A673 (cell line): Measurements from ENCODE around the gene NDUFAF2. TPM values are rescaled to one million over a fixed set of nuclear protein-coding genes. Genes with fewer than 3 reads are reported as not detected.

Experiments used
- BruUV-seq: library from RNA; stranded (reverse); fragments of 400-500 nt; replicated peaks from 2 replicates; lab custom pipeline; 2021; lab: Mats Ljungman, UMichigan
- CTCF ChIA-PET: fragments of 300-600 bp; sonication (Branson Sonifier 250); formaldehyde crosslinking; loops from one replicate; lab custom pipeline; 2022; ENCODE audit warnings: antibody characterized with exemption; lab: Charles Lee
- POLR2A ChIA-PET: fragments of 300-600 bp; sonication (Branson Sonifier 250); formaldehyde crosslinking; loops from one replicate; lab custom pipeline; 2022; ENCODE audit warnings: antibody characterized with exemption; ENCODE audit not compliant: low non-redundant PET; lab: Charles Lee
- DNase-seq: peaks from one replicate; pipeline ENCODE4 v3.0.0-alpha.2; 2015; ENCODE audit warnings: low spot score
- H3K27ac ChIP-seq: fragments of 200-600 bp; sonication (generic); 2 replicates; pipeline ENCODE4 v1.5.1; 2016; ENCODE audit warnings: mixed run types, low read depth, mild to moderate bottlenecking, mixed read lengths, antibody characterized with exemption, low read length; ENCODE audit not compliant: poor library complexity, severe bottlenecking
- H3K27me3 ChIP-seq: fragments of 200-600 bp; sonication (generic); replicated peaks from 2 replicates; pipeline ENCODE4 v1.6.1; 2017; ENCODE audit warnings: mixed run types, low read depth, mild to moderate bottlenecking, mixed read lengths, antibody characterized with exemption, low read length; ENCODE audit not compliant: insufficient read depth, poor library complexity
- H3K36me3 ChIP-seq: fragments of 200-600 bp; sonication (generic); 2 replicates; pipeline ENCODE4 v1.6.1; 2016; ENCODE audit warnings: mixed run types, mild to moderate bottlenecking, mixed read lengths, antibody characterized with exemption, low read length; ENCODE audit not compliant: insufficient read depth, poor library complexity, severe bottlenecking
- H3K4me1 ChIP-seq: fragments of 200-600 bp; sonication (generic); 2 replicates; pipeline ENCODE4 v1.6.1; 2017; ENCODE audit warnings: mixed run types, mild to moderate bottlenecking, mixed read lengths, antibody characterized with exemption, low read length; ENCODE audit not compliant: insufficient read depth, poor library complexity, severe bottlenecking
- H3K4me3 ChIP-seq: fragments of 200-600 bp; sonication (generic); 2 replicates; pipeline ENCODE4 v1.5.1; 2016; ENCODE audit warnings: low read depth, mixed run types, mild to moderate bottlenecking, mixed read lengths, low read length; ENCODE audit not compliant: poor library complexity, severe bottlenecking
- H3K9me3 ChIP-seq: fragments of 200-600 bp; sonication (generic); 2 replicates; pipeline ENCODE4 v1.6.1; 2016; ENCODE audit warnings: mixed run types, low read depth, mild to moderate bottlenecking, mixed read lengths, antibody characterized with exemption, low read length; ENCODE audit not compliant: poor library complexity, severe bottlenecking
- CTCF ChIP-seq: fragments of 300-800, 200-600 bp; sonication (generic); conservative IDR thresholded peaks from 2 replicates; pipeline ENCODE4 v1.5.1; 2017; ENCODE audit warnings: low read depth, mild to moderate bottlenecking, antibody characterized with exemption, low read length, moderate library complexity, mixed read lengths
- EZH2 ChIP-seq: fragments of 200-600 bp; sonication (generic); IDR thresholded peaks from 2 replicates; pipeline ENCODE4 v1.6.1; 2017; ENCODE audit warnings: borderline replicate concordance, low read depth, mild to moderate bottlenecking, mixed read lengths, antibody characterized with exemption, low read length; ENCODE audit not compliant: poor library complexity, severe bottlenecking
- intact Hi-C: fragments of 100-400 bp; cut with micrococcal nuclease; formaldehyde crosslinking; loops from one replicate; pipeline ENCODE4 v1.10.0; 2022; ENCODE audit not compliant: unreplicated experiment
- total RNA-seq: library from RNA; stranded (reverse); gene quantifications from 2 replicates; pipeline ENCODE4 v1.2.3, GENCODE V29; 2021

The NDUFAF2 gene
- total RNA-seq, 1 experiment from 2014 or later: 61.6 TPM

DNA sequence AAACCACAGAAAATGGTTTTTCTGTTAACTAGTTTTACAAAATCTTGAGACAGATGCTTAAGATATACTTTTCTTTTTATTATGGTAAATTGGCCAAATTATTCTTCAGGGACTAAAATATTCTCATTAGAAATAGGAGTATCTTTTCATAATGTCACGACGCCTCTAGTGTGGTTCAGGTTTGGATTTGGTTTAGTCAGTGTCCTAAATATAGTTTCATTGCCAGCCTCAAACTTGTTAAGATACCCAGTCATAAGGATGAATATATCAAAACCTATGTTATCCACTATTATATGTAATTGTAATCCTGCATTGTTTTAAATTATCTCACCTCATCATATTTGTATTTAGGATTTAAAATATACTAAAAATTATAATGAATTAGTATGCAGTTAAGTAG, 13.7 kb downstream of the NDUFAF2 start:
- POLR2A ChIA-PET: interaction anchor here (0.6 to 0.7 kb wide), 2 partner anchors 395 to 725 kb away, joined by 3 to 6 read pairs; no protein-coding TSS in a partner anchor
- no TSS peak for BruUV-seq
- intact Hi-C loops: loop anchor here (10.0 kb wide), 1 partner anchor 696 kb away; no protein-coding TSS in a partner anchor

GRCh38 chr5:60959156-60959555, 14.2 kb downstream of the NDUFAF2 start:
- TF ChIP-seq CTCF: peak; percentile 54
- no peak for TF ChIP-seq EZH2
- intact Hi-C loops: loop anchor here (10.0 kb wide), 1 partner anchor 696 kb away; no protein-coding TSS in a partner anchor
- BruUV-seq: no TSS peak
- ChIA-PET CTCF (interaction anchor here (0.6 to 0.7 kb wide), 2 partner anchors 859 to 1377 kb away, joined by 3 to 4 read pairs; no protein-coding TSS in a partner anchor), POLR2A (interaction anchor here (0.6 to 0.7 kb wide), 2 partner anchors 395 to 724 kb away, joined by 3 to 6 read pairs; no protein-coding TSS in a partner anchor)
- Histone ChIP-seq H3K9me3 (peaks cover 14% of the 10 kb centered on the region), H3K4me1 (peaks cover 22% of the 10 kb centered on the region), H3K36me3 (peaks cover 4% of the 10 kb centered on the region), H3K4me3 (no peak overlapping the region), H3K27ac (no peak overlapping the region), H3K27me3 (no peaks in the 10 kb centered on the region)
- DNase-seq: peak; percentile 71

More for the DNA sequence above, 13.7 kb downstream of the NDUFAF2 start:
- H3K9me3 ChIP-seq: peaks cover 14% of the 10 kb centered on the region
- H3K4me1 ChIP-seq: peaks cover 22% of the 10 kb centered on the region
- CTCF ChIA-PET: interaction anchor here (0.6 kb wide), 1 partner anchor 859 kb away, joined by 4 read pairs; no protein-coding TSS in a partner anchor
- H3K27ac ChIP-seq: no peak overlapping the region
- H3K27me3 ChIP-seq: no peaks in the 10 kb centered on the region
- no peak for DNase-seq
- H3K36me3 ChIP-seq: peaks cover 4% of the 10 kb centered on the region
- TF ChIP-seq EZH2 (no peak), CTCF (no peak)
- H3K4me3 ChIP-seq: no peak overlapping the region

GRCh38 chr5:60960591-60960990, 15.6 kb downstream of the NDUFAF2 start:
- DNase-seq: peak; percentile 43
- POLR2A ChIA-PET: no interaction called here
- intact Hi-C loops: loop anchor here (5.0 to 10.0 kb wide), 2 partner anchors 372 to 1184 kb away; partner anchors contain the start of gene ZSWIM6

More at GRCh38 chr5:60960591-60960990, 15.6 kb downstream of the NDUFAF2 start:
- TF ChIP-seq EZH2: no peak
- TF ChIP-seq CTCF: peak; percentile 75
- CTCF ChIA-PET: interaction anchor here (0.8 kb wide), 1 partner anchor 971 kb away, joined by 3 read pairs; no protein-coding TSS in a partner anchor
- H3K36me3 ChIP-seq: no peaks in the 10 kb centered on the region
- H3K27ac ChIP-seq: no peak overlapping the region
- peaks cover 1% of the 10 kb centered on the region for H3K9me3 ChIP-seq
- no peaks in the 10 kb centered on the region for H3K27me3 ChIP-seq
- peaks cover 22% of the 10 kb centered on the region for H3K4me1 ChIP-seq
- H3K4me3 ChIP-seq: no peak overlapping the region
- BruUV-seq: no TSS peak
